C4-2B (cell line): Measurements from ENCODE around the gene PIBF1.

Source experiments
- CTCF ChIP-seq: fragments of 450-650 bp; conservative IDR thresholded peaks from 2 replicates; pipeline ENCODE4 v1.5.1; 2017; ENCODE audit warnings: mild to moderate bottlenecking
- ZFX ChIP-seq: fragments of 450-650 bp; IDR thresholded peaks from 2 replicates; pipeline ENCODE4 v1.6.1; 2017

DNA sequence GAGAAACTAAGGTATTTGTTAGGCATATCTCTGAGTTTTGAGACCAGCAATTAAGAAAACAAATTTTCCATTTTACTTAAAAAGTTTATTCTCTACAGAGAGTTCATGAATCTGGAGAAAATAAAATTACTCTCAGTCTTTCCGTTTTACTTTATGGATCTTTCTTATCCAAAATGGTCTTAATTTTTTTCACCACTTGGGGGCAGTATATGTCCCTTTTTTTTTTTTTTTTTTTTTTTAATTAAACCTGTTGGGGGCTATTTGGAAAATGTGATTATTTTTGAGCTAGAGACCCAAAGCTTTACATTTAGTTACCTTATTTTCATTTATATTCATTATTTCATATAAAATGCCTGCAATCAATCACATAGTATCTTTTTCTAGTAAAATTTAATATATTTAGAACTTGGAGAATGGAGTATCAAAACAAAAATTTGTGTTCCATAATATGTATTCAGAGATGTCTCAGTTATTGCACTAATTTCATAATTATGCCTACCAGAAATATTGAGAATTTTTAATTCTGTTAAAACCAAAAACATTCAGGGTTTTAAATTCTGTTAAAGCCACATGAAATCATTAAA, 27.1 kb downstream of the PIBF1 start:
- TF ChIP-seq CTCF (peak; percentile 25), ZFX (no peak)
